Esophagus (tissue), 2 donors: ENCODE results near the gene INSR. TPM values are rescaled to one million over a fixed set of nuclear protein-coding genes. Genes with fewer than 3 reads are reported as not detected.
"Not testable (repeated sequence)": the region's sequence is repeated elsewhere in the genome, so short reads cannot be mapped to it uniquely, and the experiment has no call there.

Experiments used
- H3K27ac ChIP-seq, 2 donors: one replicate each; pipeline ENCODE4 v1.5.1; 2013; ENCODE audit warnings: low read depth in 2 of 2, mild to moderate bottlenecking in 2 of 2, inconsistent platforms in 1 of 2, low read length in 1 of 2, moderate library complexity in 1 of 2
- H3K27me3 ChIP-seq, 2 donors: one replicate each; pipeline ENCODE4 v1.6.1; 2013; ENCODE audit warnings: low read length in 2 of 2, control low read depth in 1 of 2, mild to moderate bottlenecking in 1 of 2; ENCODE audit not compliant: insufficient read depth in 2 of 2, control insufficient read depth in 1 of 2
- H3K36me3 ChIP-seq, 2 donors: one replicate each; pipeline ENCODE4 v1.6.1; 2013; ENCODE audit warnings: low read length in 1 of 2; ENCODE audit not compliant: control insufficient read depth in 2 of 2, insufficient read depth in 2 of 2
- H3K4me1 ChIP-seq, 2 donors: one replicate each; pipeline ENCODE4 v1.6.1; 2013; ENCODE audit warnings: low read length in 1 of 2; ENCODE audit not compliant: control insufficient read depth in 2 of 2, insufficient read depth in 2 of 2
- H3K4me3 ChIP-seq, 2 donors: one replicate each; pipeline ENCODE4 v1.5.1; 2013; ENCODE audit warnings: low read length in 2 of 2, mild to moderate bottlenecking in 2 of 2, low read depth in 1 of 2, moderate library complexity in 1 of 2
- H3K9me3 ChIP-seq, 2 donors: one replicate each; pipeline ENCODE4 v1.6.1; 2013; ENCODE audit warnings: mild to moderate bottlenecking in 2 of 2, low read depth in 1 of 2, low read length in 1 of 2, moderate library complexity in 1 of 2; ENCODE audit not compliant: control insufficient read depth in 2 of 2, insufficient read depth in 1 of 2
- WGBS, 2 donors: extraction: QIAGEN DNeasy Blood & Tissue Kit; methylation state at CpG; one replicate each; pipeline ENCODE4 v1.1.7; 2013; 5-methylcytosine and 5-hydroxymethylcytosine counted together
- polyA plus RNA-seq, 2 donors: library from polyadenylated mRNA; stranded (reverse); fragments of 200-250 nt; gene quantifications; one replicate each; pipeline ENCODE4 v1.2.3, GENCODE V29; 2013
- donor health status: healthy with polysubstance abuse.
- donor health status: Bipolar disorder and iron deficiency.

The INSR gene
- polyA plus RNA-seq, 2 donors, result 2.2 to 3.3 TPM

- Histone ChIP-seq H3K4me3 (no peak overlapping the region), H3K27ac (no peak overlapping the region), H3K9me3 (no peaks in the 10 kb centered on the region), H3K27me3 (no peaks in the 10 kb centered on the region), H3K4me1 (peaks cover 0 to 4% of the 10 kb centered on the region in 2 donors), H3K36me3 (no peaks in the 10 kb centered on the region)
- WGBS, 2 donors, result 87 to 89% methylated on average over 6 of the region's 6 CpGs
Observed at GRCh38 chr19:7227735-7228134, 66.5 kb downstream of the INSR start.

- not testable (repeated sequence) for H3K4me3 ChIP-seq, H3K27ac ChIP-seq, H3K4me1 ChIP-seq, H3K9me3 ChIP-seq, H3K27me3 ChIP-seq, H3K36me3 ChIP-seq
- WGBS, 2 donors, result 78 to 86% methylated on average over 5 of the region's 5 CpGs
Observed at GRCh38 chr19:7227149-7227548, 67.1 kb downstream of the INSR start.

GRCh38 chr19:7226739-7227138 is 67.5 kb downstream of the INSR start:
- Histone ChIP-seq H3K4me3 (no peak overlapping the region), H3K9me3 (no peaks in the 10 kb centered on the region), H3K4me1 (peaks cover 0 to 4% of the 10 kb centered on the region in 2 donors), H3K27me3 (no peaks in the 10 kb centered on the region), H3K27ac (no peak overlapping the region), H3K36me3 (no peaks in the 10 kb centered on the region)

- H3K36me3 ChIP-seq, result no peaks in the 10 kb centered on the region
- peaks cover 0 to 4% of the 10 kb centered on the region in 2 donors for H3K4me1 ChIP-seq
- WGBS, 2 donors, result 74 to 75% methylated on average over 10 of the region's 10 CpGs
- no peak overlapping the region for H3K27ac ChIP-seq
- no peaks in the 10 kb centered on the region for H3K9me3 ChIP-seq
- H3K4me3 ChIP-seq, result no peak overlapping the region
- H3K27me3 ChIP-seq, result no peaks in the 10 kb centered on the region
Observed at GRCh38 chr19:7225741-7226140, 68.5 kb downstream of the INSR start.

- Histone ChIP-seq H3K4me1 (peaks cover 0 to 4% of the 10 kb centered on the region in 2 donors), H3K36me3 (no peaks in the 10 kb centered on the region), H3K9me3 (no peaks in the 10 kb centered on the region), H3K27ac (peak overlapping the region in 1 of 2 donors; percentile 26), H3K27me3 (no peaks in the 10 kb centered on the region), H3K4me3 (no peak overlapping the region)
- WGBS, 2 donors, result 93 to 94% methylated on average over 7 of the region's 7 CpGs
Observed at GRCh38 chr19:7224995-7225394, 69.2 kb downstream of the INSR start.

- H3K9me3 ChIP-seq, result no peaks in the 10 kb centered on the region
- H3K27ac ChIP-seq, result peak overlapping the region in 1 of 2 donors; percentile 58
- H3K4me1 ChIP-seq, result peaks cover 0 to 4% of the 10 kb centered on the region in 2 donors
- no peaks in the 10 kb centered on the region for H3K36me3 ChIP-seq
- no peak overlapping the region for H3K4me3 ChIP-seq
- no peaks in the 10 kb centered on the region for H3K27me3 ChIP-seq
- WGBS, 2 donors, result 21% methylated on average over 18 of the region's 18 CpGs
Observed at GRCh38 chr19:7224209-7224686, 70.0 kb downstream of the INSR start.

- Histone ChIP-seq H3K4me3 (no peak overlapping the region), H3K27ac (no peak overlapping the region), H3K9me3 (no peaks in the 10 kb centered on the region), H3K27me3 (no peaks in the 10 kb centered on the region), H3K4me1 (peaks cover 0 to 4% of the 10 kb centered on the region in 2 donors), H3K36me3 (no peaks in the 10 kb centered on the region)
- 97 to 100% methylated on average over 1 of the region's 1 CpG for WGBS, 2 donors
Observed at GRCh38 chr19:7223429-7223828, 70.8 kb downstream of the INSR start.

GRCh38 chr19:7219056-7219455 is 75.2 kb downstream of the INSR start:
- Histone ChIP-seq H3K9me3 (no peaks in the 10 kb centered on the region), H3K27ac (no peak overlapping the region), H3K36me3 (no peaks in the 10 kb centered on the region), H3K27me3 (no peaks in the 10 kb centered on the region), H3K4me3 (no peak overlapping the region), H3K4me1 (peaks cover 0 to 3% of the 10 kb centered on the region in 2 donors)
- 69 to 70% methylated on average over 2 of the region's 2 CpGs for WGBS, 2 donors

- H3K4me3 ChIP-seq, result no peak overlapping the region
- no peak overlapping the region for H3K27ac ChIP-seq
- WGBS, 2 donors, result 80 to 88% methylated on average over 6 of the region's 6 CpGs
- H3K9me3 ChIP-seq, result no peaks in the 10 kb centered on the region
- peaks cover 0 to 3% of the 10 kb centered on the region in 2 donors for H3K4me1 ChIP-seq
- no peaks in the 10 kb centered on the region for H3K27me3 ChIP-seq
- H3K36me3 ChIP-seq, result no peaks in the 10 kb centered on the region
Observed at GRCh38 chr19:7217861-7218260, 76.4 kb downstream of the INSR start.

GRCh38 chr19:7216373-7216902 is 77.8 kb downstream of the INSR start:
- Histone ChIP-seq H3K4me1 (peaks cover 0 to 3% of the 10 kb centered on the region in 2 donors), H3K4me3 (no peak overlapping the region), H3K27ac (no peak overlapping the region), H3K27me3 (no peaks in the 10 kb centered on the region), H3K9me3 (no peaks in the 10 kb centered on the region), H3K36me3 (no peaks in the 10 kb centered on the region)
- 76 to 83% methylated on average over 15 of the region's 15 CpGs for WGBS, 2 donors
